Liver (tissue), 3 donors: ENCODE results near the gene MGAT4A.

Experiments
- EGR1 ChIP-seq, 2 donors: IDR thresholded peaks; 2 replicates each; pipeline ENCODE4 v1.6.1; 2016 to 2018; ENCODE audit warnings: antibody characterized with exemption in 2 of 2, low read depth in 2 of 2
- FOXA1 ChIP-seq: IDR thresholded peaks from 2 replicates; pipeline ENCODE4 v1.6.1; 2016; ENCODE audit warnings: antibody characterized with exemption
- FOXA2 ChIP-seq: IDR thresholded peaks from 2 replicates; pipeline ENCODE4 v1.6.1; 2016; ENCODE audit warnings: antibody characterized with exemption
- GABPA ChIP-seq, 2 donors: IDR thresholded peaks in 1 of 2; conservative IDR thresholded peaks in 1 of 2; 2 replicates each; pipeline ENCODE4 v1.6.1; 2016; ENCODE audit warnings: antibody characterized with exemption in 2 of 2, mild to moderate bottlenecking in 1 of 2, moderate library complexity in 1 of 2
- HNF4A ChIP-seq, 2 donors: conservative IDR thresholded peaks; 2 replicates each; pipeline ENCODE4 v1.6.1; 2016; ENCODE audit warnings: antibody characterized with exemption in 2 of 2, mild to moderate bottlenecking in 2 of 2
- JUND ChIP-seq, 2 donors: IDR thresholded peaks; 2 replicates each; pipeline ENCODE4 v1.6.1; 2016; ENCODE audit warnings: antibody characterized with exemption in 2 of 2
- NR2F2 ChIP-seq: IDR thresholded peaks from 2 replicates; pipeline ENCODE4 v1.6.1; 2016; ENCODE audit warnings: antibody characterized with exemption
- RAD21 ChIP-seq, 2 donors: IDR thresholded peaks; 2 replicates each; pipeline ENCODE4 v1.6.1; 2016; ENCODE audit warnings: antibody characterized with exemption in 2 of 2, mild to moderate bottlenecking in 2 of 2
- SP1 ChIP-seq: IDR thresholded peaks from 2 replicates; pipeline ENCODE4 v1.6.1; 2018; ENCODE audit warnings: antibody characterized with exemption, mild to moderate bottlenecking
- TAF1 ChIP-seq: conservative IDR thresholded peaks from 2 replicates; pipeline ENCODE4 v1.6.1; 2016; ENCODE audit warnings: antibody characterized with exemption, mild to moderate bottlenecking
- YY1 ChIP-seq: IDR thresholded peaks from 2 replicates; pipeline ENCODE4 v1.6.1; 2016; ENCODE audit warnings: antibody characterized with exemption, mild to moderate bottlenecking
- TF ChIP-seq, protein P1 (sequence below): fragments of 150-350 bp; IDR thresholded peaks from 2 replicates; pipeline ENCODE4 v1.5.1; 2017; ENCODE audit warnings: improper control_type of control experiment, low read depth, low read length; ENCODE audit not compliant: missing input control
- TF ChIP-seq, protein P2 (sequence below): IDR thresholded peaks from 2 replicates; pipeline ENCODE4 v1.6.1; 2016; ENCODE audit warnings: antibody characterized with exemption, mild to moderate bottlenecking
- TF ChIP-seq, protein P3 (sequence below): IDR thresholded peaks from 2 replicates; pipeline ENCODE4 v1.6.1; 2016; ENCODE audit warnings: antibody characterized with exemption
- donor health status: healthy.
- donor health status: healthy.

DNA sequence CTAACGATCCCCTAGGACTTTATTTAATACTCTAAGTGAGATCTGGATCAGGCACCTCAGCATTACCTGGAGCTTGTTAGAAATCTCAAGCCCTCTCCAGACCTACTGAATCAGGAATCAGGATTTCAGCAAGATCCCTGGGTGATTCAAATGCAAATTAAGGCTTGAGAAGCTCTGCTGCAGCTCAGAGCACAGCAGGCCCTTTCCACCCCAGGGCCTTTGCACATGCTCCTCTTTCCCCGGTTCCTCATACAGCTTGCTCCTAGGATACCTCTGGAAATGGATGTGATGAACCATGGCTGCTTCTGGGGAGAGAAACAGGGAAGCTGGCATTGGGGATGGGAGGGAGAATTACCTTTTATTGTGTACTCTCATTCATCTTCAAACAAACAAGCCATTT lies 40.3 kb upstream of the MGAT4A start:
- TF ChIP-seq, protein P1, sequence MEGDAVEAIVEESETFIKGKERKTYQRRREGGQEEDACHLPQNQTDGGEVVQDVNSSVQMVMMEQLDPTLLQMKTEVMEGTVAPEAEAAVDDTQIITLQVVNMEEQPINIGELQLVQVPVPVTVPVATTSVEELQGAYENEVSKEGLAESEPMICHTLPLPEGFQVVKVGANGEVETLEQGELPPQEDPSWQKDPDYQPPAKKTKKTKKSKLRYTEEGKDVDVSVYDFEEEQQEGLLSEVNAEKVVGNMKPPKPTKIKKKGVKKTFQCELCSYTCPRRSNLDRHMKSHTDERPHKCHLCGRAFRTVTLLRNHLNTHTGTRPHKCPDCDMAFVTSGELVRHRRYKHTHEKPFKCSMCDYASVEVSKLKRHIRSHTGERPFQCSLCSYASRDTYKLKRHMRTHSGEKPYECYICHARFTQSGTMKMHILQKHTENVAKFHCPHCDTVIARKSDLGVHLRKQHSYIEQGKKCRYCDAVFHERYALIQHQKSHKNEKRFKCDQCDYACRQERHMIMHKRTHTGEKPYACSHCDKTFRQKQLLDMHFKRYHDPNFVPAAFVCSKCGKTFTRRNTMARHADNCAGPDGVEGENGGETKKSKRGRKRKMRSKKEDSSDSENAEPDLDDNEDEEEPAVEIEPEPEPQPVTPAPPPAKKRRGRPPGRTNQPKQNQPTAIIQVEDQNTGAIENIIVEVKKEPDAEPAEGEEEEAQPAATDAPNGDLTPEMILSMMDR: no peak
- TF ChIP-seq SP1 (no peak), RAD21 (IDR thresholded peaks at IDR 0.05) (no peak), YY1 (no peak), GABPA (IDR thresholded peaks at IDR 0.05 in 1 of 2, conservative IDR thresholded peaks at IDR 0.05 in 1 of 2) (no peak), NR2F2 (no peak), HNF4A (conservative IDR thresholded peaks at IDR 0.05) (no peak), TAF1 (no peak), JUND (IDR thresholded peaks at IDR 0.05) (no peak), FOXA1 (no peak), EGR1 (IDR thresholded peaks at IDR 0.05; ENCODE audit: low read depth in 2 of 2) (no peak), FOXA2 (no peak)
- TF ChIP-seq, protein P2, sequence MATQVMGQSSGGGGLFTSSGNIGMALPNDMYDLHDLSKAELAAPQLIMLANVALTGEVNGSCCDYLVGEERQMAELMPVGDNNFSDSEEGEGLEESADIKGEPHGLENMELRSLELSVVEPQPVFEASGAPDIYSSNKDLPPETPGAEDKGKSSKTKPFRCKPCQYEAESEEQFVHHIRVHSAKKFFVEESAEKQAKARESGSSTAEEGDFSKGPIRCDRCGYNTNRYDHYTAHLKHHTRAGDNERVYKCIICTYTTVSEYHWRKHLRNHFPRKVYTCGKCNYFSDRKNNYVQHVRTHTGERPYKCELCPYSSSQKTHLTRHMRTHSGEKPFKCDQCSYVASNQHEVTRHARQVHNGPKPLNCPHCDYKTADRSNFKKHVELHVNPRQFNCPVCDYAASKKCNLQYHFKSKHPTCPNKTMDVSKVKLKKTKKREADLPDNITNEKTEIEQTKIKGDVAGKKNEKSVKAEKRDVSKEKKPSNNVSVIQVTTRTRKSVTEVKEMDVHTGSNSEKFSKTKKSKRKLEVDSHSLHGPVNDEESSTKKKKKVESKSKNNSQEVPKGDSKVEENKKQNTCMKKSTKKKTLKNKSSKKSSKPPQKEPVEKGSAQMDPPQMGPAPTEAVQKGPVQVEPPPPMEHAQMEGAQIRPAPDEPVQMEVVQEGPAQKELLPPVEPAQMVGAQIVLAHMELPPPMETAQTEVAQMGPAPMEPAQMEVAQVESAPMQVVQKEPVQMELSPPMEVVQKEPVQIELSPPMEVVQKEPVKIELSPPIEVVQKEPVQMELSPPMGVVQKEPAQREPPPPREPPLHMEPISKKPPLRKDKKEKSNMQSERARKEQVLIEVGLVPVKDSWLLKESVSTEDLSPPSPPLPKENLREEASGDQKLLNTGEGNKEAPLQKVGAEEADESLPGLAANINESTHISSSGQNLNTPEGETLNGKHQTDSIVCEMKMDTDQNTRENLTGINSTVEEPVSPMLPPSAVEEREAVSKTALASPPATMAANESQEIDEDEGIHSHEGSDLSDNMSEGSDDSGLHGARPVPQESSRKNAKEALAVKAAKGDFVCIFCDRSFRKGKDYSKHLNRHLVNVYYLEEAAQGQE: no peak
- TF ChIP-seq, protein P3, sequence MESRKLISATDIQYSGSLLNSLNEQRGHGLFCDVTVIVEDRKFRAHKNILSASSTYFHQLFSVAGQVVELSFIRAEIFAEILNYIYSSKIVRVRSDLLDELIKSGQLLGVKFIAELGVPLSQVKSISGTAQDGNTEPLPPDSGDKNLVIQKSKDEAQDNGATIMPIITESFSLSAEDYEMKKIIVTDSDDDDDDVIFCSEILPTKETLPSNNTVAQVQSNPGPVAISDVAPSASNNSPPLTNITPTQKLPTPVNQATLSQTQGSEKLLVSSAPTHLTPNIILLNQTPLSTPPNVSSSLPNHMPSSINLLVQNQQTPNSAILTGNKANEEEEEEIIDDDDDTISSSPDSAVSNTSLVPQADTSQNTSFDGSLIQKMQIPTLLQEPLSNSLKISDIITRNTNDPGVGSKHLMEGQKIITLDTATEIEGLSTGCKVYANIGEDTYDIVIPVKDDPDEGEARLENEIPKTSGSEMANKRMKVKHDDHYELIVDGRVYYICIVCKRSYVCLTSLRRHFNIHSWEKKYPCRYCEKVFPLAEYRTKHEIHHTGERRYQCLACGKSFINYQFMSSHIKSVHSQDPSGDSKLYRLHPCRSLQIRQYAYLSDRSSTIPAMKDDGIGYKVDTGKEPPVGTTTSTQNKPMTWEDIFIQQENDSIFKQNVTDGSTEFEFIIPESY: no peak
